SU-DHL-6 (cell line): ENCODE results near the gene CNTN5.

Source experiments
- H2AFZ ChIP-seq: fragments of 200-600 bp; sonication (generic); 2 replicates; pipeline ENCODE4 v1.6.1; 2014; ENCODE audit warnings: low read depth, mild to moderate bottlenecking, moderate library complexity, mixed read lengths, antibody characterized with exemption, low read length; ENCODE audit not compliant: severe bottlenecking
- H3F3A ChIP-seq: fragments of 200-600 bp; shearing (Covaris generic); 2 replicates; pipeline ENCODE4 v1.6.0; 2016; ENCODE audit warnings: antibody characterized with exemption, mild to moderate bottlenecking; ENCODE audit not compliant: insufficient read depth
- H3K27ac ChIP-seq: fragments of 200-600 bp; sonication (generic); 2 replicates; pipeline ENCODE4 v1.5.1; 2016; ENCODE audit warnings: low read depth, mild to moderate bottlenecking, low read length, moderate library complexity, mixed read lengths
- H3K27me3 ChIP-seq: fragments of 200-600 bp; sonication (generic), shearing (Covaris generic); 2 replicates; pipeline ENCODE4 v1.6.0; 2014; ENCODE audit warnings: mild to moderate bottlenecking, low read length
- H3K36me3 ChIP-seq: fragments of 200-600 bp; sonication (generic); 2 replicates; pipeline ENCODE4 v1.6.1; 2014; ENCODE audit warnings: mild to moderate bottlenecking, low read length, mixed read lengths
- H3K4me2 ChIP-seq: fragments of 300-600, 200-600 bp; shearing (Covaris generic), sonication (generic); 2 replicates; pipeline ENCODE4 v1.6.0; 2014; ENCODE audit warnings: low read length, low read depth, mild to moderate bottlenecking; ENCODE audit not compliant: poor library complexity, severe bottlenecking
- H3K4me3 ChIP-seq: fragments of 200-600 bp; sonication (generic); 2 replicates; pipeline ENCODE4 v1.5.1; 2014; ENCODE audit warnings: antibody characterized with exemption, low read length, mild to moderate bottlenecking, mixed read lengths; ENCODE audit not compliant: insufficient read depth, poor library complexity, severe bottlenecking
- H3K79me2 ChIP-seq: fragments of 200-600 bp; sonication (generic); 2 replicates; pipeline ENCODE4 v1.6.1; 2014; ENCODE audit warnings: mild to moderate bottlenecking, low read length, moderate library complexity; ENCODE audit not compliant: insufficient read depth
- H3K9ac ChIP-seq: fragments of 200-600 bp; sonication (generic); 2 replicates; pipeline ENCODE4 v1.7.0; 2014; ENCODE audit warnings: mild to moderate bottlenecking, low read length
- H3K9me2 ChIP-seq: fragments of 200-600 bp; sonication (generic); replicated peaks from 2 replicates; pipeline ENCODE4 v1.6.1; 2014; ENCODE audit warnings: low read length; ENCODE audit not compliant: insufficient read depth
- H3K9me3 ChIP-seq: fragments of 200-600 bp; sonication (generic); 2 replicates; pipeline ENCODE4 v1.6.1; 2014; ENCODE audit warnings: low read length, mixed read lengths; ENCODE audit not compliant: insufficient read depth
- H4K20me1 ChIP-seq: fragments of 200-600 bp; sonication (generic); 2 replicates; pipeline ENCODE4 v1.6.1; 2014; ENCODE audit warnings: low read depth, mild to moderate bottlenecking, antibody characterized with exemption, low read length, moderate library complexity, mixed read lengths
- CTCF ChIP-seq: fragments of 200-600 bp; sonication (generic); IDR thresholded peaks from one replicate; pipeline ENCODE4 v1.5.1; 2017; ENCODE audit warnings: antibody characterized with exemption, mild to moderate bottlenecking, low read length, moderate library complexity; ENCODE audit not compliant: insufficient read depth, poor library complexity, severe bottlenecking
- EZH2phosphoT487 ChIP-seq: fragments of 200-600 bp; sonication (generic), shearing (Covaris generic); conservative IDR thresholded peaks from 2 replicates; pipeline ENCODE4 v1.6.1; 2018; ENCODE audit warnings: mild to moderate bottlenecking, antibody characterized with exemption, low read length, moderate library complexity, mixed read lengths

Gene CNTN5

GRCh38 chr11:99260696-99261095, 239.9 kb downstream of the CNTN5 start:
- Histone ChIP-seq H3K36me3 (no peaks in the 10 kb centered on the region), H4K20me1 (no peaks in the 10 kb centered on the region), H3K4me3 (no peak overlapping the region), H3K9me2 (no peaks in the 10 kb centered on the region), H2AFZ (no peak overlapping the region), H3K27ac (no peak overlapping the region), H3K27me3 (no peaks in the 10 kb centered on the region), H3K79me2 (no peaks in the 10 kb centered on the region), H3K9me3 (no peaks in the 10 kb centered on the region), H3F3A (no peaks in the 10 kb centered on the region), H3K9ac (no peak overlapping the region), H3K4me2 (no peak overlapping the region)
- TF ChIP-seq EZH2phosphoT487: no peak
- no peak for TF ChIP-seq CTCF

GRCh38 chr11:99268886-99269285, 248.1 kb downstream of the CNTN5 start:
- Histone ChIP-seq H3K27ac (no peak overlapping the region), H3K9ac (no peak overlapping the region), H3K9me2 (no peaks in the 10 kb centered on the region), H3K79me2 (no peaks in the 10 kb centered on the region), H3K27me3 (no peaks in the 10 kb centered on the region), H4K20me1 (no peaks in the 10 kb centered on the region), H3K4me3 (no peak overlapping the region), H2AFZ (no peak overlapping the region), H3K4me2 (no peak overlapping the region), H3F3A (no peaks in the 10 kb centered on the region), H3K9me3 (no peaks in the 10 kb centered on the region), H3K36me3 (no peaks in the 10 kb centered on the region)
- TF ChIP-seq EZH2phosphoT487: no peak
- no peak for TF ChIP-seq CTCF

GRCh38 chr11:99271527-99271926, 250.8 kb downstream of the CNTN5 start:
- no peaks in the 10 kb centered on the region for H3K9me3 ChIP-seq
- H3K27ac ChIP-seq: no peak overlapping the region
- H3K79me2 ChIP-seq: no peaks in the 10 kb centered on the region
- no peak overlapping the region for H3K4me2 ChIP-seq
- H2AFZ ChIP-seq: no peak overlapping the region
- TF ChIP-seq CTCF (no peak), EZH2phosphoT487 (no peak)
- H3K36me3 ChIP-seq: no peaks in the 10 kb centered on the region
- no peak overlapping the region for H3K4me3 ChIP-seq
- no peaks in the 10 kb centered on the region for H4K20me1 ChIP-seq
- no peaks in the 10 kb centered on the region for H3F3A ChIP-seq
- no peak overlapping the region for H3K9ac ChIP-seq
- H3K27me3 ChIP-seq: no peaks in the 10 kb centered on the region
- H3K9me2 ChIP-seq: no peaks in the 10 kb centered on the region

- Histone ChIP-seq H3K9me2 (no peaks in the 10 kb centered on the region), H3K27me3 (no peaks in the 10 kb centered on the region), H3K27ac (no peak overlapping the region), H3F3A (no peaks in the 10 kb centered on the region), H3K4me2 (no peak overlapping the region), H3K9ac (no peak overlapping the region), H3K79me2 (no peaks in the 10 kb centered on the region), H4K20me1 (no peaks in the 10 kb centered on the region), H3K4me3 (no peak overlapping the region), H2AFZ (no peak overlapping the region), H3K9me3 (no peaks in the 10 kb centered on the region), H3K36me3 (no peaks in the 10 kb centered on the region)
- TF ChIP-seq CTCF: no peak
- TF ChIP-seq EZH2phosphoT487: no peak
These were observed 254.8 kb downstream of the CNTN5 start for GRCh38 chr11:99275521-99275920.
